GM12892 (cell line): ENCODE measurements around the gene DHCR7.

Experiments
- POLR2A ChIP-seq: IDR thresholded peaks from 2 replicates; pipeline ENCODE4 v1.6.1; 2011; ENCODE audit warnings: low read depth, low read length, control low read depth
- POLR2AphosphoS5 ChIP-seq: IDR thresholded peaks from 2 replicates; pipeline ENCODE4 v1.6.1; 2011; ENCODE audit warnings: low read depth, low read length, control low read depth

DNA sequence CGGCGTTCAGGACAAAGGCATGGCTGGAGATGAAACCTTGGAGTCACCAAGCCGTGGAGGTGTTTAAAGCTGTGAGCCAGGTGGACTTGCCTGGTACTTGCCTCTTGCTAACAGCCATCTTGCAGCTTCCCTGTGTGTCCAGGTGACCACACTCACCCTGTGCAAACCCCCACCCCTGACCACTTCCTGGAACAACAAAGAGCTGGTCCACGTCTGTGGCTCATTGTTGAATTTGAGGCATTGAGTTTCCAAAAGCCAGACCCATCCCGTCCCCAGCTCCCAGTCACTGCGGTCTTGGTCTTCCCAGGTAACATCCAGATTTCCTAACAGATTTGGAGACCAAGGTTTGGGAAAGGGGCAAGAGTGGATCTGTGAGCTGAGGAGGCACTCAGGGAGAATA is 18.5 kb downstream of the DHCR7 start:
- TF ChIP-seq POLR2A (no peak), POLR2AphosphoS5 (no peak)
